ENCODE measurements around the gene MLLT1. TPM values are rescaled to one million over a fixed set of nuclear protein-coding genes. Genes with fewer than 3 reads are reported as not detected.

The MLLT1 gene
- total RNA-seq, 1 experiment from 2014 or later, result 54.9 TPM

DNA sequence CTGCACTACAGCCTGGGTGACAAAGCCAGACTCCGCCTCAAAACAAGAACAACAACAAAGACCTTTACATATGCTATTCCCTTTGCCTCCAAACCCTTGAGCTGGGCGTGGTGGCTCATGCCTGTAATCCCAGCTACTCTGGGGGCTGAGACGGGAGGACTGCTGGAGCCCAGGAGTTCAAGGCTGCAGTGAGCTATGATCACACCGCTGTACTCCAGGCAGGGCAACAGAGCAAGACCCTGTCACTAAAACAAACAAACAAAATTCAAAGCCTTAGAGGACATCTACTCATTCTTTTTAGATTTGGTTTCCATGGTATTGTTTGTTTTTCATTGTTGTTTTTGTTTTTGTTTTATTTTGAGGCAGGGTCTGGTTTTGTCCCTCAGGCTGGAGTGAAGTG lies 45.8 kb upstream of the MLLT1 start:
- Histone ChIP-seq H2BK120ac (ENCODE audit: low read depth, low read length, poor library complexity, severe bottlenecking) (no peak overlapping the region), H2AK5ac (ENCODE audit: insufficient read length, low read length) (no peak overlapping the region), H3K9me3 (ENCODE audit: control insufficient read depth, low read depth, low read length) (no peaks in the 10 kb centered on the region), H4K20me1 (ENCODE audit: control insufficient read depth, insufficient read depth, insufficient read length) (no peaks in the 10 kb centered on the region), H3K79me2 (ENCODE audit: insufficient read depth, low read length) (no peaks in the 10 kb centered on the region), H2BK12ac (ENCODE audit: insufficient read length, low read depth, low read length) (no peak overlapping the region), H3K23ac (ENCODE audit: insufficient read length, low read depth, low read length) (no peak overlapping the region), H3K9ac (ENCODE audit: extremely low read depth, insufficient read length, low read length) (no peak overlapping the region), H3K79me1 (ENCODE audit: insufficient read depth, low read depth, low read length, poor library complexity, severe bottlenecking) (no peaks in the 10 kb centered on the region), H3T11ph (ENCODE audit: low read length) (no peak overlapping the region), H3K4me2 (ENCODE audit: insufficient read depth, insufficient read length, low read length) (no peak overlapping the region), H3K14ac (ENCODE audit: insufficient read depth, low read length) (no peak overlapping the region), H2BK5ac (ENCODE audit: insufficient read length, low read length) (no peak overlapping the region), H3K18ac (ENCODE audit: insufficient read length, low read depth, low read length) (no peak overlapping the region), H2BK15ac (ENCODE audit: low read depth, low read length) (no peak overlapping the region), H3K4ac (ENCODE audit: low read depth, low read length) (no peak overlapping the region), H3K27me3 (ENCODE audit: insufficient read depth, low read length) (no peaks in the 10 kb centered on the region), H3K56ac (ENCODE audit: insufficient read length, low read depth, low read length) (no peak overlapping the region), H3K27ac (ENCODE audit: insufficient read length, low read depth, low read length) (no peak overlapping the region), H3K4me1 (ENCODE audit: insufficient read depth, low read length) (no peaks in the 10 kb centered on the region), H4K91ac (ENCODE audit: insufficient read length, low read depth, low read length) (no peak overlapping the region), H3K23me2 (ENCODE audit: insufficient read length, low read depth, low read length, poor library complexity, severe bottlenecking) (no peaks in the 10 kb centered on the region), H2BK20ac (ENCODE audit: low read depth, low read length, poor library complexity, severe bottlenecking) (no peak overlapping the region), H4K8ac (replicated peaks; ENCODE audit: insufficient read length, low read depth, low read length) (no peak overlapping the region), H2AFZ (ENCODE audit: low read length) (no peak overlapping the region), H4K5ac (ENCODE audit: insufficient read length, low read depth, low read length) (no peak overlapping the region)
- TF ChIP-seq, protein P1, sequence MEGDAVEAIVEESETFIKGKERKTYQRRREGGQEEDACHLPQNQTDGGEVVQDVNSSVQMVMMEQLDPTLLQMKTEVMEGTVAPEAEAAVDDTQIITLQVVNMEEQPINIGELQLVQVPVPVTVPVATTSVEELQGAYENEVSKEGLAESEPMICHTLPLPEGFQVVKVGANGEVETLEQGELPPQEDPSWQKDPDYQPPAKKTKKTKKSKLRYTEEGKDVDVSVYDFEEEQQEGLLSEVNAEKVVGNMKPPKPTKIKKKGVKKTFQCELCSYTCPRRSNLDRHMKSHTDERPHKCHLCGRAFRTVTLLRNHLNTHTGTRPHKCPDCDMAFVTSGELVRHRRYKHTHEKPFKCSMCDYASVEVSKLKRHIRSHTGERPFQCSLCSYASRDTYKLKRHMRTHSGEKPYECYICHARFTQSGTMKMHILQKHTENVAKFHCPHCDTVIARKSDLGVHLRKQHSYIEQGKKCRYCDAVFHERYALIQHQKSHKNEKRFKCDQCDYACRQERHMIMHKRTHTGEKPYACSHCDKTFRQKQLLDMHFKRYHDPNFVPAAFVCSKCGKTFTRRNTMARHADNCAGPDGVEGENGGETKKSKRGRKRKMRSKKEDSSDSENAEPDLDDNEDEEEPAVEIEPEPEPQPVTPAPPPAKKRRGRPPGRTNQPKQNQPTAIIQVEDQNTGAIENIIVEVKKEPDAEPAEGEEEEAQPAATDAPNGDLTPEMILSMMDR (conservative IDR thresholded peaks at IDR 0.05), result no peak
- Mint-ChIP-seq H3K9me3 (peaks cover 7 to 58% of the 10 kb centered on the region in 2 experiments), H3K27me3 (ENCODE audit: low read depth) (peaks cover 23% of the 10 kb centered on the region), H3K4me1 (no peaks in the 10 kb centered on the region), H3K4me3 (no peak overlapping the region), H3K36me3 (ENCODE audit: insufficient read depth in 1 of 3, low read depth in 3 of 3) (peaks cover 0 to 5% (median 0%) of the 10 kb centered on the region in 3 experiments; a peak in 2 of 7 replicates), H3K27ac (no peak overlapping the region)
- DNase-seq, result no peak
- WGBS (ENCODE audit: extremely low coverage, insufficient read length, low lambda C conversion rate), result no CpG with 5 or more reads among the region's 4 CpGs
